Stimulated activated CD8-positive, alpha-beta memory T cell treated with anti-CD3 and anti-CD28 coated beads, Interleukin-15, amount 100 ng/mL, for 24 hours (primary cell): Measurements from ENCODE around the gene SEPTIN1.
A peak's percentile ranks its signal among the peaks of the same experiment; 100 is the strongest.

ENCODE experiments used
- DNase-seq: peaks from one replicate; pipeline ENCODE4 v3.0.0-alpha.2; 2020; ENCODE audit warnings: low read depth

Gene SEPTIN1

DNA sequence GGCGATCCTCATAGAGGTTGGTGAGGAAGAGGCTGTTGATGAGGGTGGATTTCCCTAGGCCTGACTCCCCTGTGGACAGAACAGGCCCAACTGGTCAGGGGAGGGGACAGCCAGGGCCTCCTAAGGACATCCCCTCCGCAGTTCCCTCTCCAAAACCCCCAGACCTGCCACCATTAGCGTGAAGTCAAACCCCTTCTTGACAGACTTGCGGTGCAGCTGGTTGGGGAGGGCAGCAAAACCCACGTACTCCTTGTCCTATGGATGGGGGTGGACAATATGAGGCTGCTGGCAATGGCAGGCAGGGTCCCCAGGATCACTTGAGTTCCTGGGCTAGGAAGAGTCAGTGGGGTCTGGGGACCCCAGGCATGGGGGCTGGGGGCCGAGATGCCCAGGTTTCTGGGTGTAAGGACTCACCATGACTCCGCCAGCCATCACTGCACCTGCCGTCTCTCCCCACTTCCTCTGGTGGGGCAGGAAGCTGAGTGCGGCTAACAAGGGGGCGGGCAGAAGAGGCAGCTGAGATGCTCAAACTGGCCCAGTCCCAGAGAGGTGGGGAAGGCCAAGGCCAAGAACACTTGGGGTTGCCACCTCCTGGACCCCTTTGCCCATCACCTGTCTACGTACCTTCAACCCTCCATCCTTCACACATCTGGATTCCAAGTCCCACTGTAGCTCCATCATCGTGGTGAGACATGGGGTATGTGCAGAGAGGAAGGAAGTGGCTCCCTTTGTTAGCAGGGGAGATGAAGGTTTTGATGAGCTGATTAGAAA lies at the start of gene SEPTIN1:
Gene SEPTIN1, minus strand, starts transcription at position 451 of the 771 bp plus-strand sequence. Its CDS starts 19 bp downstream, at position 432.
- peak; percentile 48 for DNase-seq

GRCh38 chr16:30430428-30430970 lies 48.1 kb upstream of the SEPTIN1 start:
- no peak for DNase-seq

GRCh38 chr16:30429678-30430427 lies 47.5 kb upstream of the SEPTIN1 start, which contains the start of gene DCTPP1:
DCTPP1 (minus strand) TSS chr16:30430030; CDS start chr16:30429980, 50 bp downstream.
- DNase-seq: peak; percentile 74

DNA sequence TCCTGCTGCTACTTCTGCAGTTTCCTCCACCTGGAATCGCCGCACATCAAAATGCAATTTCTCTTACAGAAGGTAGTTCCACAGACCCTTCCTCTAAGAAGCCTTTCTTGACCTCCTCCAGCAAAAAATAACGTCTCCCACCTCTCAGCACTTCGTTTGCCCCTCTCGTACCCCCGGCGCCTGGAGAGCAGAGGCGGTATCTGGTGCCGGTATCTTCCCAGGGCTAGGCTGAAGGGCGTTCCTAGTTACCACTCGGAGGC lies 47.0 kb upstream of the SEPTIN1 start:
- DNase-seq: no peak

DNA sequence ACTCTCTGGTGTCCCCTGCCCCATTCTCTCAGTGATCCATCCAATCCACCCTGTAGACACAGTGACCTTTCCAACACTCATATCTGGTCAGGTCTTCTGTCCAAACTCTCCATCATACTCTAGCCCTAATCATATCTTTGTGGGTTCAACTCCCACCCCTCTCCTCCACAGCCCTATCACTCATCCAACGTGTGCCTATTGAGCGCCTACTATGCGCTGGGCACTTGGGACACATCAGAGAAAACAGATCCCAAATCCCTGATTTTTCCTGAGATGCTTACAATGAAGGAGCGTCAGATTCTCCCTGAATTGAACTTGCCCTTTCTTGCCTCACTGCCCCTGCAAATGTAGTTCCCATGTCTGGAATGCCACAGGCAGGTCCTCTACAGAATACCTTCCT lies 45.7 kb upstream of the SEPTIN1 start:
- DNase-seq: no peak

DNA sequence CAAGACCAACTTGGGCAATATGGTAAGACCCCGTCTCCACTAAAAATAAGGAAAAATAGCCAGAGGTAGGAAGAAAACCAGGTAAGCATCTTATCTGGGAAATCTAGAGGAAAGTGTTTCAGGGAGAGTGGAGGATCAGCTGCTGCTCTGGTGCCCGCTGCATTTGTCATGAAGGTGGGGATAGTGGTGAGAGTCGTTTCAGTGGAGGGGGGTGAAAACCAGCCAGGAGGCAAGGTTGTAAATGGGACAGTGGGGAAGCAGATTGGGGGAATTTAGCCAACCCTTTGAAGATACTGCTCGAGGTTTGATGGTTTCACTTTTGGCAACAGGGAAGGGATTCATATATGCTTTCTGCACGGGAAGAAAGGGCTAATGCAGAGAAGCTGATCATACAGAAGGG lies 38.6 kb upstream of the SEPTIN1 start:
- DNase-seq: no peak

DNA sequence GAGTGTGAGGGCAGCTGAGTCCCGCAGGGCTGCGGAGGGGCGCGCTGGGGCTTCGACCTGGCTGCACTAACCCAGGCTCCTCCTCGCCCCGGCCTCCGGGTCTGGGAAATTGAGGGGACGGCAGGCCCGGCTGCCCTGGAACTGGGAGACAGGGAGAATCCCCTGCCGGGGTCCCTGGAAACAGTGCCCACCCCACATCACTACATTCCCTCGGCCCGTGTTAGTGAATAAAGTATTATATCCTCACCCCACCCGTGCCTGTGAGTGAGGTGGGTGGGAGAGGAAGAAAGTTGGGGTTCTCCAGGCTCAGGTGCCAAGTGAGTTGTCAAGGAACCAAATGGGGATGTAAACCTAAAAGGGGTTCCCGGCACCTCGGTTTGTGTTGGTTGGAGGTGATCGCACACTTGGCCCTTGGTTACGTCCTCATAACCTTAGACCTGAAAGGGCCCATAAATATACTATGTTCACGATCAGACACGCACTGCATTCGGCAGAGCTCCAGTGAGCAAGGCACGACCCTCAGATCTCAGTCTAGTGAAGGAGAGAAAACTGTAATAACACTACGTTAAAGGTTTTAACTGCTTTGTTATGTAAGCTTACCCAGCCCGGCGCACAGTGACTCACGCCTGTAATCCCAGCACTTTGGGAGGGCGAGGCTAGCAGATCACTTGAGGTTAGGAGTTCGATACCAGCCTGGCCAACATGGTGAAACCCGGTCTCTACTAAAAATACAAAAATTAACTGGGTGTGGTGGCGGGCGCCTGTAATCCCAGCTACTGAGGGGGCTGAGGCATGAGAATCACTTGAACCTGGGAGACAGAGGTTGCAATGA lies 36.2 kb upstream of the SEPTIN1 start:
- DNase-seq: peak; percentile 17

GRCh38 chr16:30417529-30418349 lies 35.4 kb upstream of the SEPTIN1 start:
- peak; percentile 63 for DNase-seq

DNA sequence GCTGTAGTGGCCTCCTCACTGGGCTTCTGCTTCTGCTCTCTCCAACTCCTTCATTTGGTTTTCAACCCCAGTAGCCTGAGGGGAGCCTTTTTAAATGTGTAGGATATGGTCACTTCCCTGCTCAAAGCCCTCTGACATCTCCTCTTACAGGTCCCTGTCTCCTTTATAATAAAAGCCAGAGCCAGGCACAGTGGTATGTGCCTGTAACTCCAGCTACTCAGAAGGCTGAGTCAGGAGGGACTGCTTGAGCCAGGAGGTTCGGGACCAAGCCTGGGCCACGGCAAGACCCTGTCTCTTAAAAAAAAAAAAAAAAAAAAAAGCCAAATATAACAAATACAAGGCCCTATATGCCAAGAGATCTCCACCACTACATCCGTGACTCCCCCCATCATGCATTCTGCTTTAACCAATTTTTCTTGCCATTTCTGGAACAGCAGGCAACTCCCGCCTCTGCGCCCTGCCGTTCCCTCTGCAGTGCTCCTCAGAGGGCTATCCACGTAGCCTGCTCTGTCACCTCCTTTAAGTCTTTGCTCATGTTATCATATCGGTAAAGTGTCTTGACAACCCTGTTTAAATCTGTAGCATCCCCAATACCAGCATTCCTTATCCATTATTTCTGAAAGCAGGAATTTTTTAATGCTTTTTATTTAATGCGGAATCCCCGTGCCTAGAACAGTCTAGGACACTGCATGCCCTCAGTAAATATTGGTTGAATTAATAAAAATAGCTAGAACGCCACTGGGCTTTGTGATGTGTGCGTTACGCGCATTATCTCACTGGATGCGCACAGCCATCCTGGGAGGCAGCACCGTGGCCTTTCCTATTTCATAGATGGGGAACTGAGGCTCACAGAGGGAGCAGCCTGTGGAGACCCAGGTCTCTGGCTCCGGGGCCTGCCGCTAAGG lies 34.5 kb upstream of the SEPTIN1 start:
- DNase-seq: no peak

DNA sequence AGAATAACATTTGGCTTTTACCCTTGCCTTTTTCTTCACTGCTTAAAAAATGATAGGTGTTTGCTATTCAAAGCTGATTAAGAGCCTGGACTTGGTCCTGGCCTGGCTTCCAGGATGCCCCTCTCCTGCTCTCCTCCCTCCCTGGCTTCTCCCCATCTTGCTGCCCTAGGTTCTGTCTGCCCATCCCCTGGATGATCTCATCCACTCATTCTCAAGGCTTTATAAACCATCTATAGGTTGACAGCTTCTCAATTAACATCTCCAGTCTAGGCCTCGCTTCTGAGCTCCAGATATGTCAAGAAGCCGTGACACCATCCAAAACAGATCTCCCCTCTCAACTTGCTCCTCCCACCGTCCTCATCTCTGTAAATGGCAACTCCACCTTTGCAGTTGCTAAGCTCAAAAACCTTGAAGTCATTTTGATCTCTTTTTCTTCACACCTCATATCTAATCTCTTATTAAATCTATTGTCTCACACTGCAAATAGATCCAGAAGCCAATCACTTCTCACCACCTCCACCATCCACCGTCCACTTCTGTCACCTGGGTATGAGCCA lies 33.8 kb upstream of the SEPTIN1 start:
- DNase-seq: no peak

DNA sequence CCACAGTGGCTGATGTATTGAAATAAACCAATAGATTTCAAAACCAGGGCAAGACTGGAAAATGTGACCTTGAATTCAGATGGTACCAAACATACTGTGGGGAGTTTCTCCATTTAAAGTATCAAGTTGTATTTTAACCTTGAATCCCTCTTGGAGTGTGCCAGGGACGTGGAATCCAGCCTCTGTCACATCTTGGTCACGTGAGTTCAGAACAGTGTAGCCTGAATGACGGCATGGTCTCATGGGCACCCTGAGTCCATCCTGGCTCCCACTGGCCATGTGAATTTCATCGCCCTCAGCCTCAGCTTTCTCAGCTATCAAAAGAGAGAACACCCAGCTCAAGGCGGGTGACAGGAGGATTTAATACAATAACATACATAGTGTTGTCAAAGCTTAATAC lies 31.8 kb upstream of the SEPTIN1 start:
- DNase-seq: no peak

DNA sequence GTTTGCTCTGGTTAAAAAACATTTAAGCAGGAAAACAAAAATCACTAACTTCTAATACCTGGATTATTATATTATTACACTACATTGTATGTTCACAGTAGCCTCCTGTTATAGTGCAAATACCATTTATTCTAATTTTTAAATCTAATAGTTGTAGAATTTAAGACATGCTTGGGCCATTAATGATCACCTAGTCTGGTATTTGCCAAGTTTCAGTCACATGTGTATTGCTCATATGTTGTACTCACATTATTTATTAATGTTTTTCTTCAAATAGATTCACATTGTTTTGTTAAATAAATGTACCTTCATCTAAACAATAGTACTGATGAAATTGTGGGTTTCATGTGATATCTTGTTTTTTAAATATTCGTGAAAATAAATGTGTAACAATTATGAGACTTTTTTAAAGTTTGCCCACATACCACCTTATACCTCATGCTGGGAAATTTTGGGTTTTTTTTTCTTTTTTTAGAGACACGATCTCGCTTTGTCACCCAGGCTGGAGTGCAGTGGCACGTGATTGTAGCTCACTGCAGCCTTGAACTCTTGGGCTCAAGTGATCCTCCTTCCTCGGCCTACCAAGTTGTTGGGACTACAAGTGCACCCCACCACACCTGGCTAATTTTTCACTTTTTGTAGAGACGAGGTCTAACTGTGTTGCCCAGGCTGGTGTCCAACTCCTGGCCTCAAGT lies 30.9 kb upstream of the SEPTIN1 start:
- no peak for DNase-seq

GRCh38 chr16:30409125-30410060 lies 27.0 kb upstream of the SEPTIN1 start:
- peak; percentile 87 for DNase-seq

GRCh38 chr16:30407804-30408534 lies 25.6 kb upstream of the SEPTIN1 start:
- DNase-seq: no peak

GRCh38 chr16:30407102-30407803 lies 24.9 kb upstream of the SEPTIN1 start, which contains the start of gene ZNF771:
ZNF771 (plus strand) TSS chr16:30407606; CDS start chr16:30408054, 448 bp downstream.
- peak; percentile 86 for DNase-seq

GRCh38 chr16:30406795-30407101 lies 24.4 kb upstream of the SEPTIN1 start:
- DNase-seq: no peak
